ENCODE results near the gene RABGAP1L.

Gene RABGAP1L

GRCh38 chr1:175024773-175025172 lies 865.5 kb downstream of the RABGAP1L start:
- no peak for DNase-seq (ENCODE audit: low spot score)
- in situ Hi-C loops (cut with MboI; ENCODE audit: low sequenced_read_pairs, unreplicated experiment) = loop anchor here (10.0 kb wide), 1 partner anchor 300 kb away; no protein-coding TSS in a partner anchor
- TF ChIP-seq, protein P1, sequence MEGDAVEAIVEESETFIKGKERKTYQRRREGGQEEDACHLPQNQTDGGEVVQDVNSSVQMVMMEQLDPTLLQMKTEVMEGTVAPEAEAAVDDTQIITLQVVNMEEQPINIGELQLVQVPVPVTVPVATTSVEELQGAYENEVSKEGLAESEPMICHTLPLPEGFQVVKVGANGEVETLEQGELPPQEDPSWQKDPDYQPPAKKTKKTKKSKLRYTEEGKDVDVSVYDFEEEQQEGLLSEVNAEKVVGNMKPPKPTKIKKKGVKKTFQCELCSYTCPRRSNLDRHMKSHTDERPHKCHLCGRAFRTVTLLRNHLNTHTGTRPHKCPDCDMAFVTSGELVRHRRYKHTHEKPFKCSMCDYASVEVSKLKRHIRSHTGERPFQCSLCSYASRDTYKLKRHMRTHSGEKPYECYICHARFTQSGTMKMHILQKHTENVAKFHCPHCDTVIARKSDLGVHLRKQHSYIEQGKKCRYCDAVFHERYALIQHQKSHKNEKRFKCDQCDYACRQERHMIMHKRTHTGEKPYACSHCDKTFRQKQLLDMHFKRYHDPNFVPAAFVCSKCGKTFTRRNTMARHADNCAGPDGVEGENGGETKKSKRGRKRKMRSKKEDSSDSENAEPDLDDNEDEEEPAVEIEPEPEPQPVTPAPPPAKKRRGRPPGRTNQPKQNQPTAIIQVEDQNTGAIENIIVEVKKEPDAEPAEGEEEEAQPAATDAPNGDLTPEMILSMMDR (IDR thresholded peaks at IDR 0.05; ENCODE audit: borderline replicate concordance, control extremely low read depth, extremely low read depth, insufficient read depth, missing control alignments) = no peak

- TF ChIP-seq, protein P1 (IDR thresholded peaks at IDR 0.05; ENCODE audit: borderline replicate concordance, control extremely low read depth, extremely low read depth, insufficient read depth, missing control alignments) = no peak
- in situ Hi-C loops (cut with MboI; ENCODE audit: low sequenced_read_pairs, unreplicated experiment) = loop anchor here (5.0 kb wide), 1 partner anchor 78 kb away; no protein-coding TSS in a partner anchor
- no peak for DNase-seq (ENCODE audit: low spot score)
Observed at GRCh38 chr1:175033953-175034352, 874.6 kb downstream of the RABGAP1L start.

DNA sequence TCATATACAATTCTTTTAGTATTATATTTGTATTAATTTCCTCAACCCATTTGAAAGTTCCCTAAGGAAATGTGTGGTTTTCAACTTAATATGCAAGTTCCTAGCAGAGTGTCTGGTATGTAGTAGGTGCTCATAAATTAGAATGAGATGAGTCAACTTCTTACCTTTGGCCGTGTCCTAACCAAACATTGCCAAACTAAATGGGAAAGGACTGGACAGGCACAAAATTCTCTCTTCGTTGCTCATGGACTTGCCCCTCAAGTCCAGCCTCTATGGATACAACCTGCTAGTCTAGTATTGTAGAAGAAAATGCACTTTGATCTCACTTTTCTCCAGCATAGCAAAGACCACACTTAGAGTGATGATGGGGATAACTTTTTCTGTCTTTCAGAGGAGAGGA lies 875.5 kb downstream of the RABGAP1L start:
- TF ChIP-seq, protein P1 (IDR thresholded peaks at IDR 0.05; ENCODE audit: borderline replicate concordance, control extremely low read depth, extremely low read depth, insufficient read depth, missing control alignments) = no peak
- in situ Hi-C loops (cut with MboI; ENCODE audit: low sequenced_read_pairs, unreplicated experiment) = loop anchor here (5.0 kb wide), 1 partner anchor 78 kb away; no protein-coding TSS in a partner anchor
- DNase-seq (ENCODE audit: low spot score) = no peak

DNA sequence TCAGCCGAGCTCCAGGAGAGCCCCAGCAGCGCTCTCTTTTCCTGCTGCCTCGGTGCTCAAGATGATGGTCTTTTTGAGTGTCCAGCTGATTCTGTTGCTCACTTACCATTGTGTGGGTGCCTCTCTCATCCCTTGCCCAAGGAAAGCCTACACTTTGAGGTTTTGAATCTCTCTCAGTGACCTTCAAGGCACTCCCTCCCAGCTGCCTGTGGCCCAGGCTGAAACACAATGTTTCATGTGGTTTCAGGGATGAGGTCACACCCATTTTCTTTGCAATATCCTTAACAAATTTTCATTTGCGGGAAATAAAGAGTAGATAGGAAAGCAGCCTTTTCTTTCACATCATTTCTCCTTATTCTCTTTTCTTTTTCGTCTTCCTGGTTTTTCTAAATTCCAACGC lies 876.5 kb downstream of the RABGAP1L start:
- in situ Hi-C loops (cut with MboI; ENCODE audit: low sequenced_read_pairs, unreplicated experiment) = no loop called here
- TF ChIP-seq, protein P1 (IDR thresholded peaks at IDR 0.05; ENCODE audit: borderline replicate concordance, control extremely low read depth, extremely low read depth, insufficient read depth, missing control alignments) = no peak
- no peak for DNase-seq (ENCODE audit: low spot score)

GRCh38 chr1:175036476-175036875 lies 877.2 kb downstream of the RABGAP1L start:
- in situ Hi-C loops (cut with MboI; ENCODE audit: low sequenced_read_pairs, unreplicated experiment) = no loop called here
- TF ChIP-seq, protein P1 (IDR thresholded peaks at IDR 0.05; ENCODE audit: borderline replicate concordance, control extremely low read depth, extremely low read depth, insufficient read depth, missing control alignments) = no peak
- no peak for DNase-seq (ENCODE audit: low spot score)

DNA sequence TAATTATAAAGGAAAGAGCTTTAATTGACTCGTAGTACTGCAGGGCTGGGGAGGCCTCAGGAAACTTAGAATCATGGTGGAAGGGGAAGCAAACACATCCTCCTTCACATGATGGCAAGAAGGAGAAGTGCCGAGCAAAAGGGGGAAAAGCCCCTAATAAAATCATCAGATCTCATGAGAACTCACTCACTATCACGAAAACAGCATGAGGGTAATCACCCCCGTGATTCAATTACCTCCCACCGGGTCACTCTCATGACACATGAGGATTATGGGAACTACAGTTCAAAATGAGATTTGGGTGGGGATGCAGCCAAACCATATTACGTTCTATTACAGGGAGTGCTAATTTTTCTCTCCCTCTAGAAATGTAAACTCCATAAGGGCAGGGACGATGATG lies 878.1 kb downstream of the RABGAP1L start:
- in situ Hi-C loops (cut with MboI; ENCODE audit: low sequenced_read_pairs, unreplicated experiment) = no loop called here
- TF ChIP-seq, protein P1 (IDR thresholded peaks at IDR 0.05; ENCODE audit: borderline replicate concordance, control extremely low read depth, extremely low read depth, insufficient read depth, missing control alignments) = no peak
- DNase-seq (ENCODE audit: low spot score) = no peak

All from GM13976 (cell line).